ENCODE data around the gene CALML5.

The CALML5 gene

DNA sequence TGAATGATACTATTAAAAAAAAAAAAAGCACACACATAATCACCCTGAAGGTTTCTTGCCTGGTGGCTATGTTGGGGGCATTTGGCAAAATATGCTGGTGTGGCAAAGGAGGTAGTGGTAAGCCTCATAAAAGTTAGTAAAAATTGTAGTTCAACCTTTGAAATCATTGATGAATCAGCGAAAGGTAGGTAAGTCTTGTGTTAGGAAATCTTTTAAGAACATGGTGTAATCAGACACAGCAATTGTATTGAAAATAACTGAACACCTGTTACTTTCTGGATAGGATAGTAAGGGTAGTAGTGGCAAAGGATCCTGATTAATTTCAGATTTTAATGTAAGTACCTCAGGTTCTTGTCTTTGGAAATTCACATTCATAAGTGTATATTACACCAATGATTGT lies 40.9 kb downstream of the CALML5 start:
- Histone ChIP-seq H3K27ac (no peak overlapping the region), H3K4me3 (no peak overlapping the region)

DNA sequence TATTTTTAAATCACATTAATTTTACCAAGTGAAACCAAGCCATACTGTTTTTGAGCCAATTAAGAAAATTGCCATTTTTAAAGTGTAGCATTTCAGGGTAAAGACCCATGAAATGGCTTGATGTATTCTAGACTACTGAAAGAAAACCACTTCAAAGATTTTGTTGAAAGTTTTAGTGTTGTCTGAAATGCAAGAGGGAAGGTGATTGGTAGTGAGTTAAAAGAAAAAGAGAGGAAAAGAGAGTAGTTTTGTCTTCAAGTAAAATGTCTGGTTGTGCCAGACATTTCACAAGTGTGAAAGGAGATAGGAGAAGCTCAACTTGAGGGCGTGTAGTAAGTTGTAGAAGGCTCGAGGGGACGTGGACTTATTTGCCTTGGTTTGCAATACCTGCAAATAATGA lies 41.6 kb downstream of the CALML5 start:
- Histone ChIP-seq H3K4me3 (no peak overlapping the region), H3K27ac (no peak overlapping the region)

DNA sequence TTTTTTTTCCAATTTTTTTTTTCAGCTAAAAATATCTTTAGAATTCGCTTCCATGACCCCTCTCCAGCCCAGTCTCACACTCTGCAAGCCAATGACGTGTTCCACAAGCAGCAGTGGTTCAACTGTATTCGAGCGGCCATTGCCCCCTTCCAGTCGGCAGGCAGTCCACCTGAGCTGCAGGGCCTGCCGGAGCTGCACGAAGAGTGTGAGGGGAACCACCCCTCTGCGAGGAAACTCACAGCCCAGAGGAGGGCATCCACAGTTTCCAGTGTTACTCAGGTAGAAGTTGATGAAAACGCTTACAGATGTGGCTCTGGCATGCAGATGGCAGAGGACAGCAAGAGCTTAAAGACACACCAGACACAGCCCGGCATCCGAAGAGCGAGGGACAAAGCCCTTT lies 42.8 kb downstream of the CALML5 start:
- no peak overlapping the region for H3K4me3 ChIP-seq
- no peak overlapping the region for H3K27ac ChIP-seq

DNA sequence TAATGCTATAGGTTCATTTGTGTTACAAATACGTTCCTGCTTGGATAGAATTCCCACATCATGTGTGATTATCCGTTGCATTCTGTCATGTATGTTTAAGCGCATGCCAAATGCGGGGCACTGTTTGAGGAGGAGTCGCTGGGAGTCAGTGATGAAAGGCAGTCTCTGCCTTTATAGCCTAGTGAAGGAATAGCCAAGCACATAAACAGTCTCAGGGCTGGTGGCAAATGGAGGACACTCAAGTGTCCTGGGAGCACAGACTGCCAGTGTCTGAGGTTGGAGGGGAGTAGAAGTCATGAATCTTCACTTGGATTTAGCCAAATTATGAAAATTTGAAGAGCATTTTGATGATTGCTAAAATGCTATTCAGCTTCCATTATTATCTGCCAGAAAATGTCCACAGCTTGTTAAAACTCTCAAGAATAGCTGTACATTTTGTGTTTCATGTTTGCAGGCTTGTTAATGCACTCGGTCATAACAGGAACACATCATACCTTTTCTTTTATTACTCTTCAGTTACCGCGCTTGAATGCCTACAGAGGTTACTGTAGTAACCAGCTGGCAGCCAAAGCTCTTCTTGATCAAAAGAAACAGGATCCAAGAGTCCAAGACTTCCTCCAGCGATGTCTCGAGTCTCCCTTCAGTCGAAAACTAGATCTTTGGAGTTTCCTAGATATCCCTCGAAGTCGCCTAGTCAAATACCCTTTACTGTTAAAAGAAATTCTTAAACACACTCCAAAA lies 45.5 kb downstream of the CALML5 start:
- Histone ChIP-seq H3K4me3 (no peak overlapping the region), H3K27ac (no peak overlapping the region)

DNA sequence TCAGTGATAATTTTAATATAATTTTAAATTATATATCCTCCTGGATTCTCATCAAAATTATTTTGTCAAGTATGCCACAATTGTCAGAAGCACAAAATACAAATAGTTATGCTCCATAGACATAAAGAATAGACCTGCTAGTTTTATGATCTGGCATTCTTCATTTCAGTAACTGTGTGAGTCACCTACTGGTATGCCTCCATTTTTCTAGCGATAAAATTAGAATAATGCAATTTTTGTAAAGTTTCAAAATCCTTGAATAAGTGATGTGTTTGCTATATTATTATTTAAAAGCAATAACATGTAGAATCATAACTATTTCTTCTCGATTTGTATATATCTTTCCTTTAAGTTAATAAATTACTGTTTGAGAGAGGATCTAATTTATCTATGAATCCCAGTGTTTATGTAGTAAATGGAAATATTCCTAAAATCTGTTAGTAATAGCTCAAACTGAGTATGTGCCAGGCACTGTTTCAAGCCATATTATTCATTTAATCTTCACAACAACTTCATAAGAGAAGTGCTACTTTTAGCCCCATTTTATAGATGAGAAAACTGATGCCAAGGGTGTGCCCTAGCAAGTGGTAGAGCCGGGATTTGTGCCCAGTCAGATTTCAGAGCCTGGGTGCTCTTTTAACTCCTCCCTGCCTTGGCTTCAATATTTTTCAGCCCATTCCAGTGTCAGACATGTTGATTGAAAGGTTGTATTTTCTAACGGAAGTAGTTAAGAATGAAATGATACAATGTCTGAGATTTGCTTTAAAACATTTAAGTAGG lies 48.6 kb downstream of the CALML5 start:
- peak overlapping the region in 2 of 21 experiments; percentile 5 to 45 for H3K27ac ChIP-seq
- H3K4me3 ChIP-seq = no peak overlapping the region

DNA sequence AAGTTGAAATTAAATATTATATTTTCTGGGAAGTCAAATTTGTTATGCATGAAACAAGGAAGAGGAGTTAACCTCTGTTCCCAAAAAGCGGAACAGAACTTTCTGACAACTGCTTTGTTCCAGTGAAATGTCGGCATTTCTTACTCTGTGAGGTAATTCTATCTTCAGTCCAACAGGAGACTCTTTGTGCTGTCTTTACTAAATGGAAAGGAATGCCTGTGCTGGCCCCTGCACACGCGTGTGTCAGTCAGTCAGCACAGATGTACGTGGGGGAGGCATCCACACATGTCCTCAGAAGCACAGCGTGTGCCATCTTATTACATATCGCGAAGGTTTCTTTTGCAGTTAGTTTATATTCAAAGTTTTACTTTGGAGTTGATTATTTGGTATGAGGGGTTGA lies 49.5 kb downstream of the CALML5 start:
- Histone ChIP-seq H3K27ac (peak overlapping the region in 16 of 21 experiments; percentile 5 to 86 (median 50)), H3K4me3 (peak overlapping the region in 5 of 7 experiments; percentile 7 to 54 (median 44))

DNA sequence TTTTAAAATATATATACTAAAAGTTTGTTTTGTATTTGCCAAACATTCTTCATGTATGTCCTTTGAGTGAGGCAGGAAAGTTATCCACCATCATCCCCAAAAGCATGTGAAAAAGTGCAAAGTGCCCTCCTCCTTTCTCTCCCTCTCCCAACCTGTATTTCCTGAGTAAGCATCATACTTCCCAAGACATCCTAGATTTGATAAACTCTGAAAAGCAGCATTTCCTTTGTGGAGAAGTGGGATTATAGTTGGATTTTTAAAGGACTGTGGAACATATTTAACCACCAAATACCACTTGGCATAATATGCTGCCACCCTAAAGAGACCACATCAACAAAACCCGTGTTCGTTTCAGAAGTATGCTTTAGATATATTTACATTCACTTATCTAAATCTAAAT lies 50.1 kb downstream of the CALML5 start:
- Histone ChIP-seq H3K27ac (peak overlapping the region in 19 of 21 experiments; percentile 5 to 86 (median 55)), H3K4me3 (peak overlapping the region; percentile 10 to 60 (median 44))

All from skin epidermis (tissue), 12 donors.